ENCODE results near the gene GRIA2. TPM values are rescaled to one million over a fixed set of nuclear protein-coding genes. Genes with fewer than 3 reads are reported as not detected.

The GRIA2 gene
- total RNA-seq, 1 experiment from 2014 or later, result 0.32 TPM

- no peak overlapping the region for H3K27ac ChIP-seq (ENCODE audit: low read depth, low read length, poor library complexity, severe bottlenecking)
- no peaks in the 10 kb centered on the region for H3K27me3 ChIP-seq (replicated peaks; ENCODE audit: insufficient read depth, low read depth, low read length, poor library complexity)
- H3K9me3 ChIP-seq (ENCODE audit: low read depth, low read length, poor library complexity, severe bottlenecking), result no peaks in the 10 kb centered on the region
- no TSS peak for BruUV-seq (replicated peaks)
- H3K36me3 ChIP-seq (ENCODE audit: insufficient read depth, low read length, poor library complexity, severe bottlenecking), result no peaks in the 10 kb centered on the region
- ChIA-PET POLR2A (ENCODE audit: low non-redundant PET) (no interaction called here), CTCF (no interaction called here)
- intact Hi-C loops (cut with micrococcal nuclease; ENCODE audit: unreplicated experiment), result no loop called here
- DNase-seq (ENCODE audit: low spot score), result no peak
- TF ChIP-seq EZH2 (IDR thresholded peaks at IDR 0.05; ENCODE audit: borderline replicate concordance, low read depth, low read length, poor library complexity, severe bottlenecking) (no peak), CTCF (conservative IDR thresholded peaks at IDR 0.05; ENCODE audit: low read depth, low read length) (no peak)
- no peaks in the 10 kb centered on the region for H3K4me1 ChIP-seq (ENCODE audit: insufficient read depth, low read length, poor library complexity, severe bottlenecking)
- H3K4me3 ChIP-seq (ENCODE audit: low read depth, low read length, poor library complexity, severe bottlenecking), result no peak overlapping the region
Measured at GRCh38 chr4:157372154-157372553, 151.6 kb downstream of the GRIA2 start.

GRCh38 chr4:157372567-157372966, 152.0 kb downstream of the GRIA2 start:
- no peaks in the 10 kb centered on the region for H3K36me3 ChIP-seq (ENCODE audit: insufficient read depth, low read length, poor library complexity, severe bottlenecking)
- intact Hi-C loops (cut with micrococcal nuclease; ENCODE audit: unreplicated experiment), result no loop called here
- DNase-seq (ENCODE audit: low spot score), result no peak
- H3K27me3 ChIP-seq (replicated peaks; ENCODE audit: insufficient read depth, low read depth, low read length, poor library complexity), result no peaks in the 10 kb centered on the region
- no TSS peak for BruUV-seq (replicated peaks)
- TF ChIP-seq EZH2 (IDR thresholded peaks at IDR 0.05; ENCODE audit: borderline replicate concordance, low read depth, low read length, poor library complexity, severe bottlenecking) (no peak), CTCF (conservative IDR thresholded peaks at IDR 0.05; ENCODE audit: low read depth, low read length) (no peak)
- no peaks in the 10 kb centered on the region for H3K4me1 ChIP-seq (ENCODE audit: insufficient read depth, low read length, poor library complexity, severe bottlenecking)
- POLR2A ChIA-PET (ENCODE audit: low non-redundant PET), result no interaction called here
- no peak overlapping the region for H3K4me3 ChIP-seq (ENCODE audit: low read depth, low read length, poor library complexity, severe bottlenecking)
- CTCF ChIA-PET, result no interaction called here
- no peak overlapping the region for H3K27ac ChIP-seq (ENCODE audit: low read depth, low read length, poor library complexity, severe bottlenecking)
- no peaks in the 10 kb centered on the region for H3K9me3 ChIP-seq (ENCODE audit: low read depth, low read length, poor library complexity, severe bottlenecking)

- intact Hi-C loops (cut with micrococcal nuclease; ENCODE audit: unreplicated experiment), result loop anchor here (10.0 kb wide), 1 partner anchor 585 kb away; no protein-coding TSS in a partner anchor
- BruUV-seq (replicated peaks), result no TSS peak
- CTCF ChIA-PET, result no interaction called here
- H3K27me3 ChIP-seq (replicated peaks; ENCODE audit: insufficient read depth, low read depth, low read length, poor library complexity), result no peaks in the 10 kb centered on the region
- POLR2A ChIA-PET (ENCODE audit: low non-redundant PET), result no interaction called here
- no peaks in the 10 kb centered on the region for H3K36me3 ChIP-seq (ENCODE audit: insufficient read depth, low read length, poor library complexity, severe bottlenecking)
- H3K27ac ChIP-seq (ENCODE audit: low read depth, low read length, poor library complexity, severe bottlenecking), result no peak overlapping the region
- TF ChIP-seq EZH2 (IDR thresholded peaks at IDR 0.05; ENCODE audit: borderline replicate concordance, low read depth, low read length, poor library complexity, severe bottlenecking) (no peak), CTCF (conservative IDR thresholded peaks at IDR 0.05; ENCODE audit: low read depth, low read length) (no peak)
- H3K9me3 ChIP-seq (ENCODE audit: low read depth, low read length, poor library complexity, severe bottlenecking), result no peaks in the 10 kb centered on the region
- no peak for DNase-seq (ENCODE audit: low spot score)
- H3K4me1 ChIP-seq (ENCODE audit: insufficient read depth, low read length, poor library complexity, severe bottlenecking), result no peaks in the 10 kb centered on the region
- no peak overlapping the region for H3K4me3 ChIP-seq (ENCODE audit: low read depth, low read length, poor library complexity, severe bottlenecking)
Measured at GRCh38 chr4:157389741-157390140, 169.2 kb downstream of the GRIA2 start.
